Osteocyte (in vitro differentiated cells): Measurements from ENCODE around the gene MVD. TPM values are rescaled to one million over a fixed set of nuclear protein-coding genes. Genes with fewer than 3 reads are reported as not detected.

Experiments used
- DNase-seq: peaks from one replicate; pipeline ENCODE4 v3.0.0; 2021; ENCODE audit warnings: mixed read lengths; ENCODE audit not compliant: unreplicated experiment; ENCODE audit errors: extremely low spot score
- H3K27ac Mint-ChIP-seq: one replicate; pipeline ENCODE4 v1.8.0; 2021; ENCODE audit warnings: mild to moderate bottlenecking, mixed read lengths; ENCODE audit not compliant: unreplicated experiment
- H3K27me3 Mint-ChIP-seq: one replicate; pipeline ENCODE4 v1.8.0; 2021; ENCODE audit warnings: mixed read lengths; ENCODE audit not compliant: unreplicated experiment
- H3K36me3 Mint-ChIP-seq: one replicate; pipeline ENCODE4 v1.8.0; 2021; ENCODE audit warnings: mixed read lengths; ENCODE audit not compliant: unreplicated experiment
- H3K4me1 Mint-ChIP-seq: one replicate; pipeline ENCODE4 v1.8.0; 2021; ENCODE audit warnings: mixed read lengths; ENCODE audit not compliant: unreplicated experiment
- H3K4me3 Mint-ChIP-seq: one replicate; pipeline ENCODE4 v1.8.0; 2021; ENCODE audit warnings: mild to moderate bottlenecking, moderate library complexity, mixed read lengths; ENCODE audit not compliant: unreplicated experiment
- H3K9me3 Mint-ChIP-seq: one replicate; pipeline ENCODE4 v1.8.0; 2021; ENCODE audit warnings: mixed read lengths; ENCODE audit not compliant: unreplicated experiment
- total RNA-seq: library from RNA; stranded (reverse); gene quantifications from 2 replicates; pipeline ENCODE4 v1.2.1, GENCODE V29; 2021
- TF ChIP-seq, protein P1 (sequence below): fragments of 200-600 bp; sonication (generic); IDR thresholded peaks from 2 replicates; pipeline ENCODE4 v1.5.0; 2021; ENCODE audit warnings: antibody characterized with exemption, mild to moderate bottlenecking, moderate library complexity

MVD gene
- total RNA-seq, 1 donor from 2014 or later, result 32.8 TPM

DNA sequence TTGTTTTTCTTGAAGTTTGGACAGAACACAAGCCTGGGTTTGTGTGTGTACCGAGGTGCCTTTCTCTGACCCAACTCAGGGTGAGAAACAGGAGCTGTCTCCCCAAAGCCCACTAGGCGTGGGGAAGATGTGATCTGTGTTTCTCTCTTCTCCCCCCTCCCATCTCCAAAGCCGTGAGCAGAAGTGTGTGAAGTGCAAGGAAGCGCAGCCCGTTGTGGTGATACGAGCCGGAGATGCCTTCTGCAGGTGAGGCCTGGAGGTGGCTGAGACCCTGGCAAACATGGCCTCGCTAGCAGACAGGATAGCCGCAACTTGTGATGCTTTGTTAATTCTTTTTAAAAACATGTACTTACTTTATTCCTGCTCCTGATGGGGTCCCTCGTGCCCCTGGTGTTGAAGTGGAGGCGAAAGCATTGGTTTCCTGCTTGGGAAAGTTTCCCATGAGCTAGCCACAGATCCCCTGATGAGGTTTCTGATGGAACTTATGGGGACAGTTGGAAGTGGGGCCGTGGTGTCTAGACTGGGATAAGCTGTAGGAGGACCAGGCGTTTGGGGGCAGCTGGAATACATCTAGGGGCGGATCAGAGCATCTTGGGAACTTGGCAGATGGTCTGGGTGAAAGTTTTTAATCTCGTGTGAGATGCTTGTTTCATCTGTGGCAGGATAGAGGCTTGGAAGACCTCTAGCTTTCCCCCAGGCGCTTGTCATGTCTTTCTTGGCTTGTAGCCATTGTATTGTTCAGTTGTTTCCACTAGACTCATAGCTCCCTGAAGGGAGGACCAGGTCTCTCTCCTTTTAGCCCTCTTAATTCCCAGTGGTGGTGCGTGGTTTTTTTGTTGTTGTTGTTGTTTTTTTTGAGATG lies 44.3 kb upstream of the MVD start:
- no peaks in the 10 kb centered on the region for H3K27me3 Mint-ChIP-seq
- TF ChIP-seq, protein P1, sequence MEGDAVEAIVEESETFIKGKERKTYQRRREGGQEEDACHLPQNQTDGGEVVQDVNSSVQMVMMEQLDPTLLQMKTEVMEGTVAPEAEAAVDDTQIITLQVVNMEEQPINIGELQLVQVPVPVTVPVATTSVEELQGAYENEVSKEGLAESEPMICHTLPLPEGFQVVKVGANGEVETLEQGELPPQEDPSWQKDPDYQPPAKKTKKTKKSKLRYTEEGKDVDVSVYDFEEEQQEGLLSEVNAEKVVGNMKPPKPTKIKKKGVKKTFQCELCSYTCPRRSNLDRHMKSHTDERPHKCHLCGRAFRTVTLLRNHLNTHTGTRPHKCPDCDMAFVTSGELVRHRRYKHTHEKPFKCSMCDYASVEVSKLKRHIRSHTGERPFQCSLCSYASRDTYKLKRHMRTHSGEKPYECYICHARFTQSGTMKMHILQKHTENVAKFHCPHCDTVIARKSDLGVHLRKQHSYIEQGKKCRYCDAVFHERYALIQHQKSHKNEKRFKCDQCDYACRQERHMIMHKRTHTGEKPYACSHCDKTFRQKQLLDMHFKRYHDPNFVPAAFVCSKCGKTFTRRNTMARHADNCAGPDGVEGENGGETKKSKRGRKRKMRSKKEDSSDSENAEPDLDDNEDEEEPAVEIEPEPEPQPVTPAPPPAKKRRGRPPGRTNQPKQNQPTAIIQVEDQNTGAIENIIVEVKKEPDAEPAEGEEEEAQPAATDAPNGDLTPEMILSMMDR, result no peak
- H3K27ac Mint-ChIP-seq, result peak overlapping the region; percentile 25
- no peak for DNase-seq
- no peaks in the 10 kb centered on the region for H3K36me3 Mint-ChIP-seq
- H3K4me3 Mint-ChIP-seq, result peak overlapping the region; percentile 74
- peaks cover 26% of the 10 kb centered on the region for H3K4me1 Mint-ChIP-seq
- no peaks in the 10 kb centered on the region for H3K9me3 Mint-ChIP-seq

DNA sequence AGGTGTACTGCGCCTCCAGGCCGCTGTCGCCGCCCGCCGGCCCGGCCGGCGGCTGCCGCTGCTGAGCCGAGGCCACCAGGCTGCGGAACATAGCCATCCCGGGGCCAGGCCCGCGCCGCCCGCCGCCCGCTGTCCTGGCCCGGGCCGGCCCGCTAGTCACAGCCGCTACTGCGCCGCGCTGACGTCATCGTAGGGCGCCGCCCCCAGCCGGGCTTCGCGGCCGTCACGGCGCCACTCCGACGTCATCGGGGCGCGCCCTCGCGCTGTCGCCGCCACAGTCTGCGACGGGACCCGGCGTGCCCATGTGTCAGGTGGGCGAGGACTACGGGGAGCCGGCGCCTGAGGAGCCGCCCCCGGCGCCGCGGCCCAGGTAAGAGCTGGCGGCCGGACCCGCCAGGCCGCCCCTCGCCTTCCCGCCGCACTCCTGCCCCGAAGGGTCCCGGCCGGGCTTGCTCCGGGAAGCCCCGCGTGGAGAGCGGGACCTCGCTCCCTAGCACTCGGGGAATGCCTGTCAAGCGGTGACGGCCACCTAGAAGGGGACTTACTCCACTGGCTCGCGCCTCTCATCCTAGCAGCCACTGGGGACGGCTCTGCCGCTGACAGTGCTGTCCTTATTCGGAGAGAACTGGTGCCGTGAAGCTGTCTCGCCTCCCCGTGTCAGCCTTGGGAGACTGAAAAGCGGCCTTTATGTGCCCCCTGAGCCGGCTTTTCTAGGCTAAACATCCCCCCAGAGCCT lies 43.5 kb upstream of the MVD start, which contains the start of the genes CTU2 and RNF166:
Gene CTU2, plus strand, starts transcription at position 275 of the 736 bp plus-strand sequence. Its CDS starts 28 bp downstream, at position 303.
Gene RNF166, minus strand, starts transcription at position 180 of the 736 bp plus-strand sequence. Its CDS starts 83 bp downstream, at position 97.
- TF ChIP-seq, protein P1, result no peak
- Mint-ChIP-seq H3K9me3 (no peaks in the 10 kb centered on the region), H3K36me3 (no peaks in the 10 kb centered on the region), H3K27me3 (no peaks in the 10 kb centered on the region), H3K4me1 (peaks cover 26% of the 10 kb centered on the region), H3K27ac (peak within 1 kb of the TSS; percentile 50), H3K4me3 (peak within 1 kb of the TSS; percentile 81)
- peak; percentile 96 for DNase-seq

DNA sequence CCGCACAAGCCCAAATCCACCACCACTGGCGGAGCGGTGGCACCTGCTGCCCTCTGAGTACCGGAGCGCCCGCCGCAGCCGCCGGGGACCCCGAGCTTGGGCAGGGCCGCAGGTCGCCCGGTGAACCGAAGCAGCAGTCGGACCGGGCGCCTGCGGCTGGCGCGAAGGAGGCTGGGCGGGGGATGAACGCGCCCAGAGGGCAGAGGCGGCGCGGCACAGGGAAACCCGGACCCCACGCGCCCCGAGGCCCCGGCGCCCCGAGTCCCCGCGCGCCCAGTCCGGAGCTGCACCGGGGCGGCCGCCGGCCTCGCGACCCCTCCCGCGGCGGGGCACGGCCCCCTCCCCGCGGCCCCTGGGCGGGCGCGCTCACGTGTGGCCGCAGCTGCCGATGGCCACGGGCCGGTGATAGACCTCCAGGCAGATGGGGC lies 42.9 kb upstream of the MVD start:
- Mint-ChIP-seq H3K9me3 (no peaks in the 10 kb centered on the region), H3K27me3 (no peaks in the 10 kb centered on the region), H3K36me3 (no peaks in the 10 kb centered on the region), H3K4me1 (peaks cover 29% of the 10 kb centered on the region), H3K27ac (no peak overlapping the region), H3K4me3 (peak overlapping the region; percentile 81)
- no peak for DNase-seq
- TF ChIP-seq, protein P1, result no peak

DNA sequence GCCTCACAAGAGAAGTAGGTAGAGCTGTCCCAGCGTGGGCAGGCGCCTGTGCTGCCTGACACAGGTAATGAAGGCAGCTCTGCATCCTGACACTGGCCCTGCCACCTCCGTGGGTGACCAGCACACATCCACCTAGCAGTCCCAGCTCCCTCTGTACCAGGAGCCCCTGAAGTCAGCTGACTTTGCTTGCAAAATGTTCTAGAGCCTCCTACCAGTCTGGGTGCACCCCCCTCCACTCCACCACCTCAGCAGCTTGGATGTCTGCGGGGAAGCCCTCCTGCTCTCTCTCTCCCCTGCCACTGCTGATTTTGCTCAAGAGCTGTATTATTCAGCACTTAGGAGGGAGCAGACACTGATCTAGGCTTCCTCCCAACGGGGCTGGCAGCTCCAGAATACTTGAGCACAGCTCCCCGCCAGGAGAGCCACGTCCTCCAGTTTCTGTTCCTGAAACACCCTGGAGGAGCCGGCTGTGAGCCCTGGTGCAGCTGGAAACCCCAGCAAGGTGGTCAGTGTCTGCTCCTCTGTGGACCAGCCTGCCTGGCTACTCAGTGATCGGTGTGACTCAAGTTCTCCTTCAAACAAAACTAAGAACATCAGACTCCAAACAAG lies 42.3 kb upstream of the MVD start:
- no peak for DNase-seq
- H3K9me3 Mint-ChIP-seq, result no peaks in the 10 kb centered on the region
- H3K36me3 Mint-ChIP-seq, result no peaks in the 10 kb centered on the region

More for the DNA sequence above, 42.3 kb upstream of the MVD start:
- Mint-ChIP-seq H3K27me3 (no peaks in the 10 kb centered on the region), H3K4me3 (peak overlapping the region; percentile 81), H3K27ac (peak overlapping the region; percentile 50), H3K4me1 (peaks cover 33% of the 10 kb centered on the region)
- TF ChIP-seq, protein P1, result no peak
